Kidney epithelial cell (primary cell): ENCODE results near the gene RAB9A. TPM values are rescaled to one million over a fixed set of nuclear protein-coding genes. Genes with fewer than 3 reads are reported as not detected.

Source experiments
- DNase-seq: peaks from one replicate; pipeline ENCODE4 v3.0.0-alpha.2; 2010; ENCODE audit warnings: low read depth
- H3K27me3 ChIP-seq: 2 replicates; pipeline ENCODE4 v1.6.0; 2011; ENCODE audit warnings: low read length; ENCODE audit not compliant: control insufficient read depth, insufficient read depth
- H3K36me3 ChIP-seq: 2 replicates; pipeline ENCODE4 v1.5.1; 2011; ENCODE audit warnings: low read length; ENCODE audit not compliant: control insufficient read depth, insufficient read depth
- H3K4me3 ChIP-seq: 2 replicates; pipeline ENCODE4 v1.5.1; 2011; ENCODE audit warnings: low read depth, mild to moderate bottlenecking, control low read depth, low read length
- total RNA-seq: library from RNA; depleted of rRNA; stranded (reverse); fragments of >200 nt; gene quantifications from 2 replicates; pipeline ENCODE4 v1.2.3, GENCODE V29; 2015
- TF ChIP-seq, protein P1 (sequence below): IDR thresholded peaks from 2 replicates; pipeline ENCODE4 v1.5.1; 2011; ENCODE audit warnings: mild to moderate bottlenecking, moderate library complexity, low read length, control low read depth, inconsistent platforms; ENCODE audit not compliant: insufficient read depth, poor library complexity, severe bottlenecking

Gene RAB9A
- total RNA-seq, 1 donor from 2014 or later, result 30.5 TPM

GRCh38 chrX:13756381-13756780 is 67.5 kb downstream of the RAB9A start:
- no peak overlapping the region for H3K4me3 ChIP-seq
- H3K27me3 ChIP-seq, result no peaks in the 10 kb centered on the region
- TF ChIP-seq, protein P1, sequence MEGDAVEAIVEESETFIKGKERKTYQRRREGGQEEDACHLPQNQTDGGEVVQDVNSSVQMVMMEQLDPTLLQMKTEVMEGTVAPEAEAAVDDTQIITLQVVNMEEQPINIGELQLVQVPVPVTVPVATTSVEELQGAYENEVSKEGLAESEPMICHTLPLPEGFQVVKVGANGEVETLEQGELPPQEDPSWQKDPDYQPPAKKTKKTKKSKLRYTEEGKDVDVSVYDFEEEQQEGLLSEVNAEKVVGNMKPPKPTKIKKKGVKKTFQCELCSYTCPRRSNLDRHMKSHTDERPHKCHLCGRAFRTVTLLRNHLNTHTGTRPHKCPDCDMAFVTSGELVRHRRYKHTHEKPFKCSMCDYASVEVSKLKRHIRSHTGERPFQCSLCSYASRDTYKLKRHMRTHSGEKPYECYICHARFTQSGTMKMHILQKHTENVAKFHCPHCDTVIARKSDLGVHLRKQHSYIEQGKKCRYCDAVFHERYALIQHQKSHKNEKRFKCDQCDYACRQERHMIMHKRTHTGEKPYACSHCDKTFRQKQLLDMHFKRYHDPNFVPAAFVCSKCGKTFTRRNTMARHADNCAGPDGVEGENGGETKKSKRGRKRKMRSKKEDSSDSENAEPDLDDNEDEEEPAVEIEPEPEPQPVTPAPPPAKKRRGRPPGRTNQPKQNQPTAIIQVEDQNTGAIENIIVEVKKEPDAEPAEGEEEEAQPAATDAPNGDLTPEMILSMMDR, result no peak
- DNase-seq, result no peak
- H3K36me3 ChIP-seq, result peaks cover 1% of the 10 kb centered on the region

GRCh38 chrX:13759152-13759718 is 70.3 kb downstream of the RAB9A start:
- no peak for DNase-seq
- no peaks in the 10 kb centered on the region for H3K36me3 ChIP-seq
- no peak overlapping the region for H3K4me3 ChIP-seq
- TF ChIP-seq, protein P1, result no peak
- H3K27me3 ChIP-seq, result no peaks in the 10 kb centered on the region

Other genes with a start within 250 kb of the RAB9A start
- 1.4 and 2.3 TPM in 2 replicates for gene EGFL6, start 119.5 kb upstream of the RAB9A start, total RNA-seq
- gene TCEANC, start 36.0 kb upstream of the RAB9A start, total RNA-seq, result 3.3 and 4.1 TPM in 2 replicates
- 19.7 and 20.1 TPM in 2 replicates for gene TRAPPC2, start 45.5 kb downstream of the RAB9A start, total RNA-seq
- 15.7 and 16.1 TPM in 2 replicates for gene OFD1, start 45.6 kb downstream of the RAB9A start, total RNA-seq
- gene GPM6B, start 128.0 kb downstream of the RAB9A start, total RNA-seq, result 0.89 and 4.3 TPM in 2 replicates